H9 (cell line): ENCODE results near the gene HTR7. TPM values are rescaled to one million over a fixed set of nuclear protein-coding genes. Genes with fewer than 3 reads are reported as not detected.

Experiments
- DNase-seq: peaks from one replicate; pipeline ENCODE4 v3.0.0-alpha.2; 2017
- H2AFZ ChIP-seq: one replicate; pipeline ENCODE4 v1.6.1; 2013; ENCODE audit warnings: mild to moderate bottlenecking, low read length, control low read depth, moderate library complexity
- H2AK5ac ChIP-seq: 2 replicates; pipeline ENCODE4 v1.6.1; 2013; ENCODE audit warnings: low read length, control low read depth, mixed read lengths; ENCODE audit not compliant: insufficient read length
- H2BK120ac ChIP-seq: one replicate; pipeline ENCODE4 v1.6.1; 2013; ENCODE audit warnings: low read depth, mild to moderate bottlenecking, low read length, control low read depth, inconsistent platforms; ENCODE audit not compliant: poor library complexity, severe bottlenecking
- H2BK12ac ChIP-seq: 2 replicates; pipeline ENCODE4 v1.6.1; 2013; ENCODE audit warnings: low read length, control low read depth, mixed read lengths, low read depth; ENCODE audit not compliant: insufficient read length
- H2BK15ac ChIP-seq: 2 replicates; pipeline ENCODE4 v1.6.1; 2013; ENCODE audit warnings: low read depth, low read length, control low read depth
- H2BK20ac ChIP-seq: one replicate; pipeline ENCODE4 v1.6.1; 2013; ENCODE audit warnings: low read depth, mild to moderate bottlenecking, low read length, control low read depth, inconsistent platforms; ENCODE audit not compliant: poor library complexity, severe bottlenecking
- H2BK5ac ChIP-seq: 2 replicates; pipeline ENCODE4 v1.6.1; 2013; ENCODE audit warnings: low read length, control low read depth, mixed read lengths; ENCODE audit not compliant: insufficient read length
- H3K14ac ChIP-seq: 2 replicates; pipeline ENCODE4 v1.6.1; 2013; ENCODE audit warnings: low read length, control low read depth; ENCODE audit not compliant: insufficient read depth
- H3K18ac ChIP-seq: 2 replicates; pipeline ENCODE4 v1.6.1; 2013; ENCODE audit warnings: low read depth, mild to moderate bottlenecking, mixed read lengths, low read length, control low read depth; ENCODE audit not compliant: insufficient read length
- H3K23ac ChIP-seq: 2 replicates; pipeline ENCODE4 v1.6.1; 2013; ENCODE audit warnings: low read length, control low read depth, mixed read lengths, low read depth; ENCODE audit not compliant: insufficient read length
- H3K23me2 ChIP-seq: 2 replicates; pipeline ENCODE4 v1.6.1; 2013; ENCODE audit warnings: low read depth, mild to moderate bottlenecking, mixed read lengths, low read length, control low read depth; ENCODE audit not compliant: insufficient read length, poor library complexity, severe bottlenecking
- H3K27ac ChIP-seq: 2 replicates; pipeline ENCODE4 v1.5.1; 2013; ENCODE audit warnings: low read length, control low read depth, mixed read lengths, low read depth; ENCODE audit not compliant: insufficient read length
- H3K27me3 ChIP-seq: 2 replicates; pipeline ENCODE4 v1.6.1; 2013; ENCODE audit warnings: low read length, control low read depth, inconsistent platforms; ENCODE audit not compliant: insufficient read depth
- H3K4ac ChIP-seq: 2 replicates; pipeline ENCODE4 v1.6.1; 2013; ENCODE audit warnings: low read depth, mild to moderate bottlenecking, control low read depth, inconsistent platforms, low read length, moderate library complexity
- H3K4me1 ChIP-seq: 2 replicates; pipeline ENCODE4 v1.6.1; 2013; ENCODE audit warnings: low read length, control low read depth, inconsistent platforms; ENCODE audit not compliant: insufficient read depth
- H3K4me2 ChIP-seq: 2 replicates; pipeline ENCODE4 v1.6.1; 2013; ENCODE audit warnings: low read length, control low read depth, mixed read lengths; ENCODE audit not compliant: insufficient read length, insufficient read depth
- H3K56ac ChIP-seq: 2 replicates; pipeline ENCODE4 v1.6.1; 2013; ENCODE audit warnings: low read depth, mild to moderate bottlenecking, mixed read lengths, low read length, control low read depth; ENCODE audit not compliant: insufficient read length
- H3K79me1 ChIP-seq: 2 replicates; pipeline ENCODE4 v1.6.1; 2013; ENCODE audit warnings: low read depth, mild to moderate bottlenecking, moderate library complexity, low read length, control low read depth, inconsistent platforms; ENCODE audit not compliant: insufficient read depth, poor library complexity, severe bottlenecking
- H3K79me2 ChIP-seq: 2 replicates; pipeline ENCODE4 v1.6.1; 2013; ENCODE audit warnings: low read length, control low read depth, inconsistent platforms; ENCODE audit not compliant: insufficient read depth
- H3K9ac ChIP-seq: 2 replicates; pipeline ENCODE4 v1.6.1; 2013; ENCODE audit warnings: low read length, control low read depth, mixed read lengths; ENCODE audit not compliant: insufficient read length; ENCODE audit errors: extremely low read depth
- H3K9me3 ChIP-seq: one replicate; pipeline ENCODE4 v1.6.1; 2013; ENCODE audit warnings: low read depth, low read length, inconsistent platforms; ENCODE audit not compliant: control insufficient read depth
- H3T11ph ChIP-seq: one replicate; pipeline ENCODE4 v1.6.1; 2013; ENCODE audit warnings: mild to moderate bottlenecking, low read length, control low read depth, inconsistent platforms
- H4K20me1 ChIP-seq: one replicate; pipeline ENCODE4 v1.6.1; 2013; ENCODE audit not compliant: control insufficient read depth, insufficient read length, insufficient read depth
- H4K5ac ChIP-seq: 2 replicates; pipeline ENCODE4 v1.6.1; 2013; ENCODE audit warnings: low read depth, mild to moderate bottlenecking, mixed read lengths, low read length, control low read depth; ENCODE audit not compliant: insufficient read length
- H4K8ac ChIP-seq: replicated peaks from 2 replicates; pipeline ENCODE4 v1.6.1; 2013; ENCODE audit warnings: low read length, control low read depth, mixed read lengths, low read depth; ENCODE audit not compliant: insufficient read length
- H4K91ac ChIP-seq: 2 replicates; pipeline ENCODE4 v1.6.1; 2013; ENCODE audit warnings: low read depth, mild to moderate bottlenecking, moderate library complexity, mixed read lengths, low read length, control low read depth; ENCODE audit not compliant: insufficient read length
- H3K27ac Mint-ChIP-seq, 3 experiments: 2 replicates in 2 of 3; 3 replicates in 1 of 3; pipeline ENCODE4 v1.8.0; 2020 to 2021; ENCODE audit warnings: mixed read lengths in 3 of 3, mild to moderate bottlenecking in 1 of 3, moderate library complexity in 1 of 3
- H3K27me3 Mint-ChIP-seq: 2 replicates; pipeline ENCODE4 v1.8.0; 2021; ENCODE audit warnings: low read depth, mild to moderate bottlenecking, moderate library complexity, mixed read lengths
- H3K36me3 Mint-ChIP-seq, 3 experiments: 2 replicates in 2 of 3; 3 replicates in 1 of 3; pipeline ENCODE4 v1.8.0; 2020 to 2021; ENCODE audit warnings: low read depth in 3 of 3, mixed read lengths in 3 of 3; ENCODE audit not compliant: insufficient read depth in 1 of 3
- H3K4me1 Mint-ChIP-seq, 2 experiments: 2 replicates each; pipeline ENCODE4 v1.8.0; 2020; ENCODE audit warnings: mixed read lengths in 2 of 2
- H3K4me3 Mint-ChIP-seq, 2 experiments: 2 replicates in 1 of 2; 3 replicates in 1 of 2; pipeline ENCODE4 v1.8.0; 2020 to 2021; ENCODE audit warnings: mild to moderate bottlenecking in 2 of 2, mixed read lengths in 2 of 2, moderate library complexity in 1 of 2
- H3K9me3 Mint-ChIP-seq, 2 experiments: 2 replicates in 1 of 2; 3 replicates in 1 of 2; pipeline ENCODE4 v1.8.0; 2020; ENCODE audit warnings: mild to moderate bottlenecking in 2 of 2, mixed read lengths in 2 of 2, moderate library complexity in 1 of 2
- WGBS: extraction: QIAGEN DNeasy Blood & Tissue Kit; methylation state at CpG from one replicate; pipeline ENCODE4 v1.1.7; 2013; ENCODE audit warnings: missing lambda C conversion rate, low lambda C conversion rate, mixed read lengths; ENCODE audit not compliant: insufficient read length; ENCODE audit errors: extremely low coverage; 5-methylcytosine and 5-hydroxymethylcytosine counted together
- total RNA-seq: library from RNA; stranded (reverse); gene quantifications from 2 replicates; pipeline ENCODE4 v1.2.1, GENCODE V29; 2021
- TF ChIP-seq, protein P1 (sequence below): fragments of 200-600 bp; sonication (generic); conservative IDR thresholded peaks from 3 replicates; pipeline ENCODE4 v1.8.0; 2021; ENCODE audit warnings: antibody characterized with exemption, mild to moderate bottlenecking

The HTR7 gene
- total RNA-seq, 1 experiment from 2014 or later = 21.3 TPM

DNA sequence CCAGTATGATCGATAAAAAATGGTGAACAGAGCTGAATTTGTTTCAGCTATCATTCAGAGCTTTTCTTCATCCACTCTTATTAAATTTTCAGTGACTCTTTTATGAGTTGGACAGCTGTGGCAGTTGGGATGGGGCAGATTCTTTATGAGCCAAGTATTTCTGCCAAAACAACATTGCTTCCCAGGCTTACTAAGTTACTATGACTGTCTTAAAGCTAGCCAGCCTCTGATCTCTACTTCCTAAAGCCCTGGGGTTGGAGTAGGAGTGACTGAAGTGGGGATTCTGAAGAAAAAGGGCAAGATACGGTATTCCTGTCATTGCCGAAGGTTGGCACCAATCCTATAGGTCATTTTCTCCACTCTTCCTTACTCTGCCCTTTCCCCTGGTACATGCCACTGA is 26.6 kb upstream of the HTR7 start:
- Histone ChIP-seq H4K20me1 (no peaks in the 10 kb centered on the region), H2AK5ac (no peak overlapping the region), H2BK12ac (no peak overlapping the region), H3K23ac (no peak overlapping the region), H4K91ac (no peak overlapping the region), H4K5ac (no peak overlapping the region), H3K14ac (no peak overlapping the region), H3K79me1 (no peaks in the 10 kb centered on the region), H2BK5ac (no peak overlapping the region), H3T11ph (no peak overlapping the region), H3K4me1 (no peaks in the 10 kb centered on the region), H2BK120ac (no peak overlapping the region), H2AFZ (no peak overlapping the region), H2BK20ac (no peak overlapping the region), H3K56ac (no peak overlapping the region), H3K27me3 (no peaks in the 10 kb centered on the region), H3K18ac (no peak overlapping the region), H2BK15ac (no peak overlapping the region), H3K4ac (no peak overlapping the region), H3K79me2 (no peaks in the 10 kb centered on the region), H3K23me2 (no peaks in the 10 kb centered on the region), H3K4me2 (no peak overlapping the region), H3K9me3 (no peaks in the 10 kb centered on the region), H3K9ac (no peak overlapping the region), H4K8ac (no peak overlapping the region), H3K27ac (no peak overlapping the region)
- no peak for DNase-seq
- Mint-ChIP-seq H3K27me3 (no peaks in the 10 kb centered on the region), H3K27ac (no peak overlapping the region), H3K9me3 (no peaks in the 10 kb centered on the region; a peak in 1 of 5 replicates), H3K4me3 (no peak overlapping the region), H3K36me3 (peaks cover 10 to 65% (median 50%) of the 10 kb centered on the region in 3 experiments; a peak in 6 of 7 replicates), H3K4me1 (no peaks in the 10 kb centered on the region)
- WGBS = no CpG with 5 or more reads among the region's 3 CpGs
- TF ChIP-seq, protein P1, sequence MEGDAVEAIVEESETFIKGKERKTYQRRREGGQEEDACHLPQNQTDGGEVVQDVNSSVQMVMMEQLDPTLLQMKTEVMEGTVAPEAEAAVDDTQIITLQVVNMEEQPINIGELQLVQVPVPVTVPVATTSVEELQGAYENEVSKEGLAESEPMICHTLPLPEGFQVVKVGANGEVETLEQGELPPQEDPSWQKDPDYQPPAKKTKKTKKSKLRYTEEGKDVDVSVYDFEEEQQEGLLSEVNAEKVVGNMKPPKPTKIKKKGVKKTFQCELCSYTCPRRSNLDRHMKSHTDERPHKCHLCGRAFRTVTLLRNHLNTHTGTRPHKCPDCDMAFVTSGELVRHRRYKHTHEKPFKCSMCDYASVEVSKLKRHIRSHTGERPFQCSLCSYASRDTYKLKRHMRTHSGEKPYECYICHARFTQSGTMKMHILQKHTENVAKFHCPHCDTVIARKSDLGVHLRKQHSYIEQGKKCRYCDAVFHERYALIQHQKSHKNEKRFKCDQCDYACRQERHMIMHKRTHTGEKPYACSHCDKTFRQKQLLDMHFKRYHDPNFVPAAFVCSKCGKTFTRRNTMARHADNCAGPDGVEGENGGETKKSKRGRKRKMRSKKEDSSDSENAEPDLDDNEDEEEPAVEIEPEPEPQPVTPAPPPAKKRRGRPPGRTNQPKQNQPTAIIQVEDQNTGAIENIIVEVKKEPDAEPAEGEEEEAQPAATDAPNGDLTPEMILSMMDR = no peak
